Loucy (cell line): ENCODE data around the gene MAN2A1.
A peak's percentile ranks its signal among the peaks of the same experiment; 100 is the strongest.

ENCODE experiments used
- CTCF ChIP-seq: fragments of 200-600 bp; sonication (generic); conservative IDR thresholded peaks from 2 replicates; pipeline ENCODE4 v1.5.1; 2014; ENCODE audit warnings: mild to moderate bottlenecking, antibody characterized with exemption, low read length
- EZH2phosphoT487 ChIP-seq: fragments of 200-600 bp; IDR thresholded peaks from 2 replicates; pipeline ENCODE4 v1.6.1; 2018; ENCODE audit warnings: antibody characterized with exemption, mild to moderate bottlenecking, moderate library complexity, borderline replicate concordance

GRCh38 chr5:109688630-109688969 is 1.1 kb upstream of the MAN2A1 start:
- peak; percentile 76 for TF ChIP-seq CTCF
- TF ChIP-seq EZH2phosphoT487 = no peak
